IPS DF 6.9 (cell line): ENCODE results near the gene PON3.

ENCODE experiments used
- DNase-seq: peaks from one replicate; pipeline ENCODE4 v3.0.0-alpha.2; 2013; ENCODE audit warnings: low read depth, low spot score
- H3K27ac ChIP-seq: one replicate; pipeline ENCODE4 v1.5.1; 2013; ENCODE audit warnings: low read length, control low read depth
- H3K27me3 ChIP-seq: 2 replicates; pipeline ENCODE4 v1.6.1; 2013; ENCODE audit warnings: mild to moderate bottlenecking, low read length; ENCODE audit not compliant: control insufficient read depth, insufficient read depth
- H3K36me3 ChIP-seq: 2 replicates; pipeline ENCODE4 v1.6.1; 2013; ENCODE audit warnings: low read length; ENCODE audit not compliant: control insufficient read depth, insufficient read depth
- H3K4me1 ChIP-seq: 2 replicates; pipeline ENCODE4 v1.6.1; 2013; ENCODE audit warnings: low read length; ENCODE audit not compliant: control insufficient read depth, insufficient read depth
- H3K4me3 ChIP-seq: 2 replicates; pipeline ENCODE4 v1.5.1; 2013; ENCODE audit warnings: mild to moderate bottlenecking, low read length
- H3K9me3 ChIP-seq: 2 replicates; pipeline ENCODE4 v1.6.1; 2013; ENCODE audit warnings: low read length, inconsistent platforms; ENCODE audit not compliant: control insufficient read depth, insufficient read depth
- WGBS: extraction: QIAGEN DNeasy Blood & Tissue Kit; methylation state at CpG from one replicate; pipeline ENCODE4 v1.1.7; 2013; ENCODE audit warnings: mixed read lengths, missing lambda C conversion rate; ENCODE audit not compliant: insufficient read length, insufficient coverage; 5-methylcytosine and 5-hydroxymethylcytosine counted together

PON3 gene

GRCh38 chr7:95323410-95324129, 72.6 kb downstream of the PON3 start:
- H3K4me1 ChIP-seq = no peaks in the 10 kb centered on the region
- no peak for DNase-seq
- H3K27ac ChIP-seq = no peak overlapping the region
- no CpG with 5 or more reads among the region's 9 CpGs for WGBS
- no peaks in the 10 kb centered on the region for H3K27me3 ChIP-seq
- H3K4me3 ChIP-seq = no peak overlapping the region
- no peaks in the 10 kb centered on the region for H3K9me3 ChIP-seq
- no peaks in the 10 kb centered on the region for H3K36me3 ChIP-seq

DNA sequence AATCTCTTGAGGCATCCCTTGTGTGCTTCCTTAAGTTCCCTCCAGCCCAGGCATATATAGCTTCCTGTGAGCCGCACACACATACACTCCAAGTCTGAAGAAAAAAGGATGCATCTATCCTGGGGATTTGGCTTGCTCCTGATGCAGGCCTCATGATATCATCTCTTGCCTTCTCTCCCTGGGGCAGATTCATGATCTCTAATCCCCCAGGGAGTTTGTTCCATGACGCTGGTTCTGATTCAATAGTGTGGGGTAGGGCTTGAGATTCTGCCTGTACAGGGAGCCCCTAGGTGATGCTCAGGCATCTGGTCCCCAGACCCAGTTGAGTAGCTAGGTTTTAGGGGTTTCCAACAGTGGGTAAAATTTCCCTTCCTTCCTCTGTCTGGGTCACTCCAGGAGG, 73.3 kb downstream of the PON3 start:
- Histone ChIP-seq H3K27me3 (no peaks in the 10 kb centered on the region), H3K4me1 (no peaks in the 10 kb centered on the region), H3K27ac (no peak overlapping the region), H3K36me3 (no peaks in the 10 kb centered on the region), H3K4me3 (no peak overlapping the region), H3K9me3 (no peaks in the 10 kb centered on the region)
- no CpG with 5 or more reads among the region's 2 CpGs for WGBS
- DNase-seq = no peak

DNA sequence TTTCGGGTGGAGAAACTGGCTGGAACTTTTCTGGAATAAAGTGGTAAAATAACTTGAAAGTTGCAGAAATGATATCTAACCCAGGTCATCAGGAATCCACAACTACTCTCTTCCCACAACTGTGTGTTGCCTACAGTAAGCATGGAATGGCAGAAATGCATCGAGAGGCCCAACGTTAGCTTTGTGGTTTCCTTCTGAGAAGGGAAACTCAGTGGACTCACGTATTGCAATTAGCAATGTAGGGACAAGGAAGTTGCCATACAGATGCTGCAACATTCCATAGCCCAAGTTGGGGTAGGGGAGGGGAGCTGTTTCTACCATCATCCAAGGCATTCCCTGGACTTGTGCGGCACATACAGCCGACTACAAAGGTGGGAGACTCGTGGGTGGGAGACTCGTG, 73.8 kb downstream of the PON3 start:
- H3K36me3 ChIP-seq = no peaks in the 10 kb centered on the region
- H3K4me3 ChIP-seq = no peak overlapping the region
- WGBS = no CpG with 5 or more reads among the region's 8 CpGs
- H3K9me3 ChIP-seq = no peaks in the 10 kb centered on the region
- no peak for DNase-seq
- H3K27me3 ChIP-seq = no peaks in the 10 kb centered on the region
- no peak overlapping the region for H3K27ac ChIP-seq
- no peaks in the 10 kb centered on the region for H3K4me1 ChIP-seq

- Histone ChIP-seq H3K36me3 (no peaks in the 10 kb centered on the region), H3K4me1 (no peaks in the 10 kb centered on the region), H3K27me3 (no peaks in the 10 kb centered on the region), H3K27ac (no peak overlapping the region), H3K9me3 (no peaks in the 10 kb centered on the region), H3K4me3 (no peak overlapping the region)
- DNase-seq = no peak
- no CpG with 5 or more reads among the region's 1 CpG for WGBS
Measured at GRCh38 chr7:95321720-95322119, 74.5 kb downstream of the PON3 start.

DNA sequence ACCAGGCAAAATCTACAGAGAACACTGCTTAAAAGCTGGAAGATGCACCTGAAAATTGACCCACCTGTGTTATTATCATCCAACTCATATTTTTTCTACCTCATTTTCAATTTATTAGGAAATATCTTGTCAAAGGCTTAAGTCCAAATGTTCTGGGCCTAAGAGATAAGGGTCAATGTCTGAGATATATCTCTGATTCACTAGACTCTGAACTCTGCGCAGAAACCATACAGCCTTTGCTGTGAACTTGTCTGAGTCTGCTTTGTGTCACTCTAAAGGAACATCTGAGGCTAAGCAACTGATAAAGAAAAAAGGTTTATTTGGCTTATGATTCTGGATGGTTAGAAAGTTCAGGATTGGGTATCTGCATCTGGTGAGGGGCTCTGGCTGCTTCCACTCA, 75.5 kb downstream of the PON3 start:
- no peak overlapping the region for H3K27ac ChIP-seq
- no CpG with 5 or more reads among the region's 1 CpG for WGBS

GRCh38 chr7:95319570-95319969, 76.6 kb downstream of the PON3 start:
- no peaks in the 10 kb centered on the region for H3K27me3 ChIP-seq
- H3K4me1 ChIP-seq = no peaks in the 10 kb centered on the region; the same call in 1 of the 2 replicates
- H3K27ac ChIP-seq = no peak overlapping the region
- DNase-seq = no peak
- no peaks in the 10 kb centered on the region for H3K36me3 ChIP-seq
- no CpG with 5 or more reads among the region's 1 CpG for WGBS
- no peak overlapping the region for H3K4me3 ChIP-seq
- H3K9me3 ChIP-seq = no peaks in the 10 kb centered on the region

More for the DNA sequence above, 75.5 kb downstream of the PON3 start:
- H3K4me1 ChIP-seq = no peaks in the 10 kb centered on the region
- H3K4me3 ChIP-seq = no peak overlapping the region
- DNase-seq = no peak
- H3K27me3 ChIP-seq = no peaks in the 10 kb centered on the region
- H3K36me3 ChIP-seq = no peaks in the 10 kb centered on the region
- H3K9me3 ChIP-seq = no peaks in the 10 kb centered on the region

GRCh38 chr7:95318501-95319100, 77.6 kb downstream of the PON3 start:
- Histone ChIP-seq H3K4me1 (no peaks in the 10 kb centered on the region; the same call in 1 of the 2 replicates), H3K9me3 (no peaks in the 10 kb centered on the region), H3K27me3 (no peaks in the 10 kb centered on the region), H3K27ac (no peak overlapping the region), H3K4me3 (no peak overlapping the region), H3K36me3 (no peaks in the 10 kb centered on the region)
- WGBS = no CpG with 5 or more reads among the region's 8 CpGs
- DNase-seq = no peak

DNA sequence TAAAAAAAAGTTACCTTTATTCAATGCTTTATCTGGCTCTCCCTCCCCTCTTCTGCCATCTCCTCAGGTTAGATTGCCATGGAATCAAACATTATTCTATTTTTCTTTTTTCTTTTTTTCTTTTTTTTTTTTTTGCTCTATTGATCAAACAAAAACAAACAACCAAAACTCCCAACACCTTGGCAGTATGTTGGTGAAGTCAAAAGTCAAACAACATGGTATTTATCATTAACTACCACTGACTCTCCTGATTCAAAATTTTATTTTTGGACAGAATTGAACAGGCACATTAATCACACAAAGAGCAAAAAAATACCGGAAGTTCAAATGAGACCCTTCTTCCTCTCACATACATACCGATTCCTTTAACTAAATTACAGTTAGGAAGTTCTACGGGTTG, 78.2 kb downstream of the PON3 start:
- Histone ChIP-seq H3K4me1 (no peaks in the 10 kb centered on the region; the same call in 1 of the 2 replicates), H3K9me3 (no peaks in the 10 kb centered on the region), H3K36me3 (no peaks in the 10 kb centered on the region), H3K27me3 (no peaks in the 10 kb centered on the region), H3K4me3 (no peak overlapping the region), H3K27ac (no peak overlapping the region)
- no CpG with 5 or more reads among the region's 3 CpGs for WGBS
- no peak for DNase-seq

DNA sequence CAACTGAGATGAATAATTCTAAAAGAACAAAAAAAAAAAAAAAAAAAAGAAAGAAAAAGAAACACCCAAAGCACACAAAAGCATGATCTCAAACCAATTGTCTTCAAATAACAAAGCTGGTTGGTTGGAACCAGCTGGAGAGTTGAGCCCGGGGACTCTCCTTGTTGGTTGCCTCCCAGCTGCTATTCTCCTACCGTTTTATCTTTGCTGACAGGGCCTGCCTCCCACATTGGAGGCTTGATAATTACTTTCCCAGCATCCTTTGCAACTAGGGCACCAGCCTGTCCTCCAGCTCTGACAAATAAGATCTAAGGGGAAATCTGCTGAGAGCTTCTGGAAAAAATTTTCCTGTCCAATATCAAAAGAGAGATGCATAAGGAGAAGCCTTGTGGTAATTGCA, 78.6 kb downstream of the PON3 start:
- Histone ChIP-seq H3K27ac (no peak overlapping the region), H3K9me3 (no peaks in the 10 kb centered on the region), H3K27me3 (no peaks in the 10 kb centered on the region), H3K4me3 (no peak overlapping the region), H3K4me1 (no peaks in the 10 kb centered on the region; the same call in 1 of the 2 replicates), H3K36me3 (no peaks in the 10 kb centered on the region)
- no CpG with 5 or more reads among the region's 2 CpGs for WGBS
- no peak for DNase-seq

GRCh38 chr7:95316588-95316987, 79.6 kb downstream of the PON3 start:
- H3K4me3 ChIP-seq = no peak overlapping the region
- H3K4me1 ChIP-seq = no peaks in the 10 kb centered on the region; the same call in 1 of the 2 replicates
- DNase-seq = no peak
- H3K27ac ChIP-seq = no peak overlapping the region
- H3K27me3 ChIP-seq = no peaks in the 10 kb centered on the region
- H3K9me3 ChIP-seq = no peaks in the 10 kb centered on the region
- H3K36me3 ChIP-seq = no peaks in the 10 kb centered on the region
- WGBS = no CpG with 5 or more reads among the region's 2 CpGs

- no peak overlapping the region for H3K4me3 ChIP-seq
- no peaks in the 10 kb centered on the region for H3K36me3 ChIP-seq
- no CpG with 5 or more reads among the region's 4 CpGs for WGBS
- no peaks in the 10 kb centered on the region for H3K9me3 ChIP-seq
- no peak for DNase-seq
- no peaks in the 10 kb centered on the region for H3K27me3 ChIP-seq
- no peak overlapping the region for H3K27ac ChIP-seq
- no peaks in the 10 kb centered on the region; the same call in 1 of the 2 replicates for H3K4me1 ChIP-seq
Measured at GRCh38 chr7:95312561-95312960, 83.6 kb downstream of the PON3 start.
